Peyer's patch (tissue), 4 donors: ENCODE data around the gene UST.

Experiments
- POLR2A ChIP-seq, 2 donors: fragments of 450-650 bp; IDR thresholded peaks; one replicate each; pipeline ENCODE4 v1.5.1; 2017; ENCODE audit warnings: antibody characterized with exemption in 2 of 2, mild to moderate bottlenecking in 2 of 2, moderate library complexity in 2 of 2
- TF ChIP-seq, protein P1 (sequence below), 6 experiments: fragments of 450-650 bp in 4 of 6; fragments of 200-600 bp in 2 of 6; sonication (generic) in 1 of 6; IDR thresholded peaks; one replicate each; pipeline ENCODE4 v1.5.1; 2017 to 2019; ENCODE audit warnings: antibody characterized with exemption in 6 of 6, mild to moderate bottlenecking in 3 of 6, moderate library complexity in 1 of 6

DNA sequence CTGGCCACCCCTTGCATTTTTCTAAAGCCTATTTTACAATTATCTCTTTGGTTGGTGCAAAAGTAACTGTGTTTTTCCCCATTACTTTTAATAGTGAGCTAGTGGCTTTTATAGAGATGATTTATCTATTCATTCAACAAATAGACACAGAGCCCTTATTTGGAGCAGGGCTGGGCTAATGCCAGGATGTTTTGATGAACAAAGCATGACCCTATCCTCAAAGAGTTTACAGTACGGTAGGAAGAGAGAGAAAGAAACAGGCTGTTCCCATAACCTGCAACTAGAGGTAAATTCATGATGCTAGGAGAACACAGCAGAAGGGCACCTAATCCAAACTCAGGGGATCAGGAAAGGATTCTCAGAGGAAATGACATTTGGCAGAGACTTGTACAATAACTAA is 37.3 kb upstream of the UST start:
- TF ChIP-seq, protein P1, sequence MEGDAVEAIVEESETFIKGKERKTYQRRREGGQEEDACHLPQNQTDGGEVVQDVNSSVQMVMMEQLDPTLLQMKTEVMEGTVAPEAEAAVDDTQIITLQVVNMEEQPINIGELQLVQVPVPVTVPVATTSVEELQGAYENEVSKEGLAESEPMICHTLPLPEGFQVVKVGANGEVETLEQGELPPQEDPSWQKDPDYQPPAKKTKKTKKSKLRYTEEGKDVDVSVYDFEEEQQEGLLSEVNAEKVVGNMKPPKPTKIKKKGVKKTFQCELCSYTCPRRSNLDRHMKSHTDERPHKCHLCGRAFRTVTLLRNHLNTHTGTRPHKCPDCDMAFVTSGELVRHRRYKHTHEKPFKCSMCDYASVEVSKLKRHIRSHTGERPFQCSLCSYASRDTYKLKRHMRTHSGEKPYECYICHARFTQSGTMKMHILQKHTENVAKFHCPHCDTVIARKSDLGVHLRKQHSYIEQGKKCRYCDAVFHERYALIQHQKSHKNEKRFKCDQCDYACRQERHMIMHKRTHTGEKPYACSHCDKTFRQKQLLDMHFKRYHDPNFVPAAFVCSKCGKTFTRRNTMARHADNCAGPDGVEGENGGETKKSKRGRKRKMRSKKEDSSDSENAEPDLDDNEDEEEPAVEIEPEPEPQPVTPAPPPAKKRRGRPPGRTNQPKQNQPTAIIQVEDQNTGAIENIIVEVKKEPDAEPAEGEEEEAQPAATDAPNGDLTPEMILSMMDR (IDR thresholded peaks at IDR 0.05) = no peak
- TF ChIP-seq POLR2A (IDR thresholded peaks at IDR 0.05) = no peak
